ENCODE data around the gene RBM38.

- TF ChIP-seq EP300 (IDR thresholded peaks at IDR 0.05) = no peak
- no peak for TF ChIP-seq CTCF (IDR thresholded peaks at IDR 0.05)
- TF ChIP-seq POLR2A (IDR thresholded peaks at IDR 0.05) = no peak
- no peak for TF ChIP-seq POLR2AphosphoS5 (IDR thresholded peaks at IDR 0.05)
Measured at GRCh38 chr20:57384486-57384885, 6.7 kb upstream of the RBM38 start.
